HepG2 (cell line): ENCODE data around the gene EIF2S2. TPM values are rescaled to one million over a fixed set of nuclear protein-coding genes. Genes with fewer than 3 reads are reported as not detected.

Source experiments
- ATAC-seq: fragments of 200-7000 bp; cut with Tn5 transposase; 3 replicates; pipeline ENCODE4 v1.9.1; 2020; ENCODE audit warnings: mild to moderate bottlenecking, moderate library complexity
- BruUV-seq: library from RNA; stranded (reverse); fragments of 400-500 nt; replicated peaks from 2 replicates; lab custom pipeline; 2021; lab: Mats Ljungman, UMichigan
- CTCF ChIA-PET: fragments of 300-600 bp; formaldehyde crosslinking; extraction: SDS; loops from one replicate; lab custom pipeline; 2021; ENCODE audit warnings: low total read pairs, inconsistent platforms, low intra/inter-chr PET ratio; lab: Yijun Ruan, JAX
- POLR2A ChIA-PET: fragments of 350-600 bp; sonication (Branson Sonifier 250); formaldehyde crosslinking; loops from one replicate; lab custom pipeline; 2020; ENCODE audit warnings: antibody characterized with exemption, inconsistent platforms; lab: Yijun Ruan, JAX
- DNase-seq: peaks from one replicate; pipeline ENCODE4 v3.0.0-alpha.2; 2015; ENCODE audit warnings: low spot score
- FAIRE-seq: peaks from 3 replicates; lab custom pipeline; 2011; peaks lifted over from hg19 to GRCh38; lab: Jason Lieb, UNC
- H2AFZ ChIP-seq: one replicate; pipeline ENCODE4 v1.6.1; 2011; ENCODE audit warnings: low read length, inconsistent platforms
- H3K27ac ChIP-seq: fragments of 300-600 bp; 3 replicates; pipeline ENCODE4 v1.8.0; 2011; ENCODE audit warnings: mixed run types, mild to moderate bottlenecking, mixed read lengths, low read length, inconsistent platforms; ENCODE audit not compliant: insufficient read depth; ENCODE audit errors: extremely low read length
- H3K27me3 ChIP-seq, 2 experiments: fragments of 200-600 bp in 1 of 2; 2 replicates in 1 of 2; 3 replicates in 1 of 2; pipeline versions ENCODE4 v1.6.0 to v1.8.0; 2011; ENCODE audit warnings: low read length in 2 of 2, mild to moderate bottlenecking in 2 of 2, moderate library complexity in 2 of 2, inconsistent platforms in 1 of 2; ENCODE audit not compliant: insufficient read depth in 2 of 2, control insufficient read depth in 1 of 2
- H3K36me3 ChIP-seq, 2 experiments: fragments of 200-600 bp in 1 of 2; replicated peaks in 1 of 2; 2 replicates in 1 of 2; 3 replicates in 1 of 2; pipeline versions ENCODE4 v1.5.1 to v1.8.0; 2011; ENCODE audit warnings: low read length in 2 of 2, inconsistent platforms in 1 of 2; ENCODE audit not compliant: insufficient read depth in 2 of 2, control insufficient read depth in 1 of 2
- H3K4me1 ChIP-seq: 2 replicates; pipeline ENCODE4 v1.5.1; 2012; ENCODE audit warnings: low read length, inconsistent platforms; ENCODE audit not compliant: insufficient read depth
- H3K4me2 ChIP-seq: 2 replicates; pipeline ENCODE4 v1.6.0; 2011; ENCODE audit warnings: low read depth, low read length, inconsistent platforms
- H3K4me3 ChIP-seq, 3 experiments: fragments of 200-600 bp in 1 of 3; sonication (generic), shearing (Covaris generic) in 1 of 3; replicated peaks in 1 of 3; 2 replicates each; pipeline ENCODE4 v1.5.1; 2011 to 2016; ENCODE audit warnings: low read length in 3 of 3, inconsistent platforms in 2 of 3, low read depth in 2 of 3, mild to moderate bottlenecking in 2 of 3, control low read depth in 1 of 3, mixed read lengths in 1 of 3; ENCODE audit not compliant: insufficient read depth in 1 of 3
- H3K79me2 ChIP-seq: one replicate; pipeline ENCODE4 v1.6.1; 2011; ENCODE audit warnings: low read length, inconsistent platforms; ENCODE audit not compliant: insufficient read depth
- H3K9ac ChIP-seq: 2 replicates; pipeline ENCODE4 v1.6.0; 2011; ENCODE audit warnings: mild to moderate bottlenecking, low read depth, low read length, inconsistent platforms; ENCODE audit not compliant: insufficient read depth
- H3K9me3 ChIP-seq: 2 replicates; pipeline ENCODE4 v1.5.1; 2012; ENCODE audit warnings: mild to moderate bottlenecking, low read length
- H4K20me1 ChIP-seq: 2 replicates; pipeline ENCODE4 v1.6.0; 2011; ENCODE audit warnings: inconsistent platforms, mild to moderate bottlenecking, low read length, moderate library complexity; ENCODE audit not compliant: insufficient read depth
- NAIF1 ChIP-seq: sonication (generic); formaldehyde crosslinking; IDR thresholded peaks from 2 replicates; pipeline ENCODE4 v1.5.0; 2020; ENCODE audit warnings: mild to moderate bottlenecking, missing genetic modification reagents, borderline replicate concordance
- POLR2A ChIP-seq, 2 experiments: IDR thresholded peaks; 2 replicates each; pipeline ENCODE4 v1.6.1; 2011; ENCODE audit warnings: low read depth in 2 of 2, low read length in 2 of 2, mild to moderate bottlenecking in 1 of 2, moderate library complexity in 1 of 2; ENCODE audit not compliant: insufficient read depth in 1 of 2
- SOX6 ChIP-seq, 2 experiments: fragments of 450-650 bp in 1 of 2; sonication (generic) in 1 of 2; formaldehyde crosslinking in 1 of 2; IDR thresholded peaks; 2 replicates each; pipeline versions ENCODE4 v1.4.0 to v1.6.1; 2017 to 2020; ENCODE audit warnings: antibody characterized with exemption in 1 of 2, mild to moderate bottlenecking in 1 of 2, missing genetic modification reagents in 1 of 2
- ZFP36 ChIP-seq: fragments of 150-350 bp; IDR thresholded peaks from 2 replicates; pipeline ENCODE4 v1.6.1; 2018; ENCODE audit warnings: borderline replicate concordance, low read length, low read depth; ENCODE audit not compliant: partially characterized antibody
- ZNF556 ChIP-seq: sonication (generic); formaldehyde crosslinking; IDR thresholded peaks from 2 replicates; pipeline ENCODE4 v1.4.0; 2020; ENCODE audit warnings: mild to moderate bottlenecking, missing genetic modification reagents, borderline replicate concordance
- ZNF572 ChIP-seq: sonication (generic); formaldehyde crosslinking; IDR thresholded peaks from 2 replicates; pipeline ENCODE4 v1.5.1; 2020; ENCODE audit warnings: mild to moderate bottlenecking, missing genetic modification reagents
- ZNF589 ChIP-seq: sonication (generic); formaldehyde crosslinking; conservative IDR thresholded peaks from 2 replicates; pipeline ENCODE4 v1.8.0; 2022; ENCODE audit warnings: mild to moderate bottlenecking, moderate library complexity, missing genetic modification reagents
- WGBS: methylation state at CpG from one replicate; pipeline ENCODE4 v1.1.6; 2017; ENCODE audit warnings: low lambda C conversion rate; 5-methylcytosine and 5-hydroxymethylcytosine counted together
- in situ Hi-C: cut with HindIII; loops from 2 replicates; pipeline ENCODE4 v1.10.0; 2017; ENCODE audit warnings: low pct_unique_long_range_greater_than_20kb; ENCODE audit not compliant: extremely low pct_ligation_motif_present
- intact Hi-C: fragments of 100-400 bp; cut with micrococcal nuclease; formaldehyde crosslinking; loops from one replicate; pipeline ENCODE4 v1.10.0; 2022; ENCODE audit not compliant: unreplicated experiment
- polyA plus RNA-seq, 8 experiments: library from polyadenylated mRNA; depleted of rRNA in 3 of 8; stranded (reverse) in 7 of 8; unstranded in 1 of 8; fragments of >200 nt; fragmentation: Illumina TruSeq in 4 of 8; extraction: Trizol in 4 of 8; gene quantifications; 2 replicates each; pipeline versions ENCODE4 v1.2.1 to v1.2.3, GENCODE V29; 2011 to 2016; ENCODE audit warnings: low read depth in 4 of 8, missing spikeins in 1 of 8, mixed read lengths in 1 of 8; ENCODE audit not compliant: insufficient read depth in 1 of 8
- total RNA-seq, 5 experiments: library from RNA; depleted of rRNA; stranded (reverse); fragments of >200 nt; fragmentation: Illumina TruSeq; extraction: Trizol; gene quantifications; 2 replicates each; pipeline ENCODE4 v1.2.3, GENCODE V29; 2016; ENCODE audit warnings: low read depth in 1 of 5
- TF ChIP-seq, protein P1 (sequence below): IDR thresholded peaks from 2 replicates; pipeline ENCODE4 v1.6.1; 2016; ENCODE audit warnings: low read depth, control low read depth
- TF ChIP-seq, protein P2 (sequence below): sonication (generic); formaldehyde crosslinking; IDR thresholded peaks from 2 replicates; pipeline ENCODE4 v1.5.1; 2020; ENCODE audit warnings: mild to moderate bottlenecking, missing genetic modification reagents, borderline replicate concordance
- TF ChIP-seq, protein P3 (sequence below): sonication (generic); formaldehyde crosslinking; IDR thresholded peaks from 2 replicates; pipeline ENCODE4 v1.5.1; 2020; ENCODE audit warnings: missing genetic modification reagents, mild to moderate bottlenecking, borderline replicate concordance

Gene EIF2S2
- total and polyA plus RNA-seq, 2 of the 13 experiments (the other 11 are each of a cell fraction or from before 2014, with no cell fraction given) = 126 to 213 TPM

DNA sequence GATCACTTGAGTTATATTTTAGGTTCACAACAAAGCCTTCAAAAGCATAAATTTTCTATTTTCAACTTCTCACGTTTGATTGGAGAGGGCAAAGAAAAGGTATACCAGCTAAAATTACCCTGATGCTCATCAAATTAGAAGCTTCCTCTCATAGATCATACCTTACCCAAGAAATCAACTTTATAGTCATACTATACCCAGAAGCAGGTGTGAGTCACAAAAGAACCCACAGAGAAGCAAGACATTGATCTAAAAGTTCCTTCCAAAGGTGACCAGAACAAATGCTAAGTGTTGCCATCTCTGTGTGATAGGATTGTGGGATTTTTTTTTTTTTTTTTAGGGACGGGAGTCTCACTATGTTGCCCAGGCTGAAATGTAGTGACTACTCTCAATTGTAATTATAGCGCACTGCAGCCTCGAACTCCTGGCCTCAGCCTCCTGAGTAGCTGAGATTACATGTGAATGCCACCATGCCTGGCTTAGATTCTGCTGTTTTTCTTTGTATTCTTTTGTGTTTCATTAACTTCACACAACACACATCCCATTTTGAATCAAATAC, 3.3 kb downstream of the EIF2S2 start:
- H3K4me1 ChIP-seq = peaks cover 66% of the 10 kb centered on the region
- H3K36me3 ChIP-seq = peaks cover 18 to 54% of the 10 kb centered on the region in 2 experiments
- H4K20me1 ChIP-seq = peaks cover 76% of the 10 kb centered on the region
- H3K9ac ChIP-seq = peak overlapping the region; percentile 35; the same call in 1 of the 2 replicates
- H3K4me2 ChIP-seq = peak overlapping the region; percentile 85
- ATAC-seq = no peak
- WGBS = 86% methylated on average over 4 of the region's 4 CpGs
- no peak overlapping the region for H3K27ac ChIP-seq
- DNase-seq = no peak
- BruUV-seq = no TSS peak
- intact Hi-C loops (no loop called here), in situ Hi-C loops (no loop called here)
- H3K4me3 ChIP-seq = peak overlapping the region in 2 of 3 experiments; percentile 17 to 23; a peak in 2 of 6 replicates
- H3K79me2 ChIP-seq = peaks cover 81% of the 10 kb centered on the region
- no peak overlapping the region for H2AFZ ChIP-seq
- POLR2A ChIA-PET = interaction anchor here (0.6 to 1.5 kb wide), 6 partner anchors 8 to 665 kb away, joined by 3 to 6 read pairs (median 4); partner anchors contain the start of genes RALY and SNTA1
- CTCF ChIA-PET = no interaction called here
- no peak for FAIRE-seq
- peaks cover 0 to 4% of the 10 kb centered on the region in 2 experiments; a peak in 1 of 5 replicates for H3K27me3 ChIP-seq
- H3K9me3 ChIP-seq = no peaks in the 10 kb centered on the region
- TF ChIP-seq, protein P1, sequence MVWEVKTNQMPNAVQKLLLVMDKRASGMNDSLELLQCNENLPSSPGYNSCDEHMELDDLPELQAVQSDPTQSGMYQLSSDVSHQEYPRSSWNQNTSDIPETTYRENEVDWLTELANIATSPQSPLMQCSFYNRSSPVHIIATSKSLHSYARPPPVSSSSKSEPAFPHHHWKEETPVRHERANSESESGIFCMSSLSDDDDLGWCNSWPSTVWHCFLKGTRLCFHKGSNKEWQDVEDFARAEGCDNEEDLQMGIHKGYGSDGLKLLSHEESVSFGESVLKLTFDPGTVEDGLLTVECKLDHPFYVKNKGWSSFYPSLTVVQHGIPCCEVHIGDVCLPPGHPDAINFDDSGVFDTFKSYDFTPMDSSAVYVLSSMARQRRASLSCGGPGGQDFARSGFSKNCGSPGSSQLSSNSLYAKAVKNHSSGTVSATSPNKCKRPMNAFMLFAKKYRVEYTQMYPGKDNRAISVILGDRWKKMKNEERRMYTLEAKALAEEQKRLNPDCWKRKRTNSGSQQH (CRISPR knock-in tag) = no peak
- TF ChIP-seq, protein P2, sequence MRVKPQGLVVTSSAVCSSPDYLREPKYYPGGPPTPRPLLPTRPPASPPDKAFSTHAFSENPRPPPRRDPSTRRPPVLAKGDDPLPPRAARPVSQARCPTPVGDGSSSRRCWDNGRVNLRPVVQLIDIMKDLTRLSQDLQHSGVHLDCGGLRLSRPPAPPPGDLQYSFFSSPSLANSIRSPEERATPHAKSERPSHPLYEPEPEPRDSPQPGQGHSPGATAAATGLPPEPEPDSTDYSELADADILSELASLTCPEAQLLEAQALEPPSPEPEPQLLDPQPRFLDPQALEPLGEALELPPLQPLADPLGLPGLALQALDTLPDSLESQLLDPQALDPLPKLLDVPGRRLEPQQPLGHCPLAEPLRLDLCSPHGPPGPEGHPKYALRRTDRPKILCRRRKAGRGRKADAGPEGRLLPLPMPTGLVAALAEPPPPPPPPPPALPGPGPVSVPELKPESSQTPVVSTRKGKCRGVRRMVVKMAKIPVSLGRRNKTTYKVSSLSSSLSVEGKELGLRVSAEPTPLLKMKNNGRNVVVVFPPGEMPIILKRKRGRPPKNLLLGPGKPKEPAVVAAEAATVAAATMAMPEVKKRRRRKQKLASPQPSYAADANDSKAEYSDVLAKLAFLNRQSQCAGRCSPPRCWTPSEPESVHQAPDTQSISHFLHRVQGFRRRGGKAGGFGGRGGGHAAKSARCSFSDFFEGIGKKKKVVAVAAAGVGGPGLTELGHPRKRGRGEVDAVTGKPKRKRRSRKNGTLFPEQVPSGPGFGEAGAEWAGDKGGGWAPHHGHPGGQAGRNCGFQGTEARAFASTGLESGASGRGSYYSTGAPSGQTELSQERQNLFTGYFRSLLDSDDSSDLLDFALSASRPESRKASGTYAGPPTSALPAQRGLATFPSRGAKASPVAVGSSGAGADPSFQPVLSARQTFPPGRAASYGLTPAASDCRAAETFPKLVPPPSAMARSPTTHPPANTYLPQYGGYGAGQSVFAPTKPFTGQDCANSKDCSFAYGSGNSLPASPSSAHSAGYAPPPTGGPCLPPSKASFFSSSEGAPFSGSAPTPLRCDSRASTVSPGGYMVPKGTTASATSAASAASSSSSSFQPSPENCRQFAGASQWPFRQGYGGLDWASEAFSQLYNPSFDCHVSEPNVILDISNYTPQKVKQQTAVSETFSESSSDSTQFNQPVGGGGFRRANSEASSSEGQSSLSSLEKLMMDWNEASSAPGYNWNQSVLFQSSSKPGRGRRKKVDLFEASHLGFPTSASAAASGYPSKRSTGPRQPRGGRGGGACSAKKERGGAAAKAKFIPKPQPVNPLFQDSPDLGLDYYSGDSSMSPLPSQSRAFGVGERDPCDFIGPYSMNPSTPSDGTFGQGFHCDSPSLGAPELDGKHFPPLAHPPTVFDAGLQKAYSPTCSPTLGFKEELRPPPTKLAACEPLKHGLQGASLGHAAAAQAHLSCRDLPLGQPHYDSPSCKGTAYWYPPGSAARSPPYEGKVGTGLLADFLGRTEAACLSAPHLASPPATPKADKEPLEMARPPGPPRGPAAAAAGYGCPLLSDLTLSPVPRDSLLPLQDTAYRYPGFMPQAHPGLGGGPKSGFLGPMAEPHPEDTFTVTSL (CRISPR knock-in tag) = no peak
- no peak for TF ChIP-seq NAIF1 (CRISPR knock-in tag)
- TF ChIP-seq ZFP36 = no peak
- TF ChIP-seq SOX6 (IDR thresholded peaks at IDR 0.05) = no peak
- no peak for TF ChIP-seq SOX6 (CRISPR knock-in tag; IDR thresholded peaks at IDR 0.05)
- TF ChIP-seq ZNF589 = no peak
- no peak for TF ChIP-seq ZNF556 (CRISPR knock-in tag)
- TF ChIP-seq, protein P3, sequence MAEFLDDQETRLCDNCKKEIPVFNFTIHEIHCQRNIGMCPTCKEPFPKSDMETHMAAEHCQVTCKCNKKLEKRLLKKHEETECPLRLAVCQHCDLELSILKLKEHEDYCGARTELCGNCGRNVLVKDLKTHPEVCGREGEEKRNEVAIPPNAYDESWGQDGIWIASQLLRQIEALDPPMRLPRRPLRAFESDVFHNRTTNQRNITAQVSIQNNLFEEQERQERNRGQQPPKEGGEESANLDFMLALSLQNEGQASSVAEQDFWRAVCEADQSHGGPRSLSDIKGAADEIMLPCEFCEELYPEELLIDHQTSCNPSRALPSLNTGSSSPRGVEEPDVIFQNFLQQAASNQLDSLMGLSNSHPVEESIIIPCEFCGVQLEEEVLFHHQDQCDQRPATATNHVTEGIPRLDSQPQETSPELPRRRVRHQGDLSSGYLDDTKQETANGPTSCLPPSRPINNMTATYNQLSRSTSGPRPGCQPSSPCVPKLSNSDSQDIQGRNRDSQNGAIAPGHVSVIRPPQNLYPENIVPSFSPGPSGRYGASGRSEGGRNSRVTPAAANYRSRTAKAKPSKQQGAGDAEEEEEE (CRISPR knock-in tag) = no peak
- no peak; a peak in 1 of 4 replicates for TF ChIP-seq POLR2A (IDR thresholded peaks at IDR 0.05; ENCODE audit: insufficient read depth in 1 of 2, low read depth in 2 of 2, low read length in 2 of 2)
- TF ChIP-seq ZNF572 (CRISPR knock-in tag) = no peak
